GM12878 (cell line): Measurements from ENCODE around the gene CARHSP1. TPM values are rescaled to one million over a fixed set of nuclear protein-coding genes. Genes with fewer than 3 reads are reported as not detected.

Experiments
- BCL3 ChIP-seq: IDR thresholded peaks from 2 replicates; pipeline ENCODE4 v1.6.1; 2011; ENCODE audit warnings: borderline replicate concordance, low read depth, mild to moderate bottlenecking, moderate library complexity, low read length; ENCODE audit not compliant: insufficient read depth, poor library complexity, severe bottlenecking
- CBFB ChIP-seq: IDR thresholded peaks from 2 replicates; pipeline ENCODE4 v1.6.1; 2016; ENCODE audit warnings: antibody characterized with exemption, low read depth
- CBX5 ChIP-seq: sonication (generic); IDR thresholded peaks from 2 replicates; pipeline ENCODE4 v1.6.1; 2016; ENCODE audit warnings: low read depth, moderate library complexity, mild to moderate bottlenecking, inconsistent platforms
- CEBPB ChIP-seq, 2 experiments: fragments of 150-350 bp in 1 of 2; IDR thresholded peaks; 2 replicates each; pipeline ENCODE4 v1.6.1; 2012 to 2014; ENCODE audit warnings: low read depth in 2 of 2, low read length in 2 of 2, borderline replicate concordance in 1 of 2, inconsistent platforms in 1 of 2
- CHD2 ChIP-seq: IDR thresholded peaks from 2 replicates; pipeline ENCODE4 v1.6.1; 2011; ENCODE audit warnings: low read depth, low read length, improper control_type of control experiment, borderline replicate concordance
- GATAD2B ChIP-seq: fragments of 450-650 bp; conservative IDR thresholded peaks from 2 replicates; pipeline ENCODE4 v1.6.1; 2017; ENCODE audit warnings: low read depth, mild to moderate bottlenecking, moderate library complexity
- HDAC2 ChIP-seq: fragments of 200-600 bp; sonication (generic); IDR thresholded peaks from 2 replicates; pipeline ENCODE4 v1.6.1; 2017
- IKZF1 ChIP-seq: fragments of 450-650 bp; conservative IDR thresholded peaks from 2 replicates; pipeline ENCODE4 v1.6.1; 2017; ENCODE audit warnings: antibody characterized with exemption, mild to moderate bottlenecking
- JUND ChIP-seq: IDR thresholded peaks from 2 replicates; pipeline ENCODE4 v1.6.1; 2012; ENCODE audit warnings: low read depth, mild to moderate bottlenecking, low read length, improper control_type of control experiment, moderate library complexity
- KDM1A ChIP-seq: fragments of 200-600 bp; sonication (generic); IDR thresholded peaks from 2 replicates; pipeline ENCODE4 v1.6.1; 2016; ENCODE audit warnings: borderline replicate concordance
- MTA2 ChIP-seq: fragments of 450-650 bp; IDR thresholded peaks from 2 replicates; pipeline ENCODE4 v1.6.1; 2016; ENCODE audit warnings: low read depth, mild to moderate bottlenecking, moderate library complexity
- NBN ChIP-seq: fragments of 450-650 bp; IDR thresholded peaks from 2 replicates; pipeline ENCODE4 v1.6.1; 2016
- NFXL1 ChIP-seq: fragments of 450-650 bp; IDR thresholded peaks from 2 replicates; pipeline ENCODE4 v1.6.1; 2017; ENCODE audit warnings: antibody characterized with exemption, mild to moderate bottlenecking, borderline replicate concordance
- PAX5 ChIP-seq: IDR thresholded peaks from 2 replicates; pipeline ENCODE4 v1.6.1; 2011; ENCODE audit warnings: low read depth, low read length, borderline replicate concordance
- PML ChIP-seq: IDR thresholded peaks from 2 replicates; pipeline ENCODE4 v1.6.1; 2012; ENCODE audit warnings: low read length, inconsistent platforms
- SIN3A ChIP-seq: IDR thresholded peaks from 2 replicates; pipeline ENCODE4 v1.6.1; 2012; ENCODE audit warnings: low read depth, low read length, improper control_type of control experiment
- SMARCA5 ChIP-seq: fragments of 450-650 bp; IDR thresholded peaks from 2 replicates; pipeline ENCODE4 v1.6.1; 2017; ENCODE audit warnings: mild to moderate bottlenecking
- STAT1 ChIP-seq: fragments of 450-650 bp; conservative IDR thresholded peaks from 2 replicates; pipeline ENCODE4 v1.6.1; 2014; ENCODE audit warnings: antibody characterized with exemption, mild to moderate bottlenecking
- TAF1 ChIP-seq: IDR thresholded peaks from 2 replicates; pipeline ENCODE4 v1.6.1; 2011; ENCODE audit warnings: mild to moderate bottlenecking, low read depth, low read length, borderline replicate concordance
- TCF12 ChIP-seq: IDR thresholded peaks from 2 replicates; pipeline ENCODE4 v1.6.1; 2011; ENCODE audit warnings: low read depth, mild to moderate bottlenecking, low read length
- TCF3 ChIP-seq: IDR thresholded peaks from 2 replicates; pipeline ENCODE4 v1.6.1; 2012; ENCODE audit warnings: low read depth, mild to moderate bottlenecking, low read length, borderline replicate concordance; ENCODE audit not compliant: insufficient read depth
- USF1 ChIP-seq: IDR thresholded peaks from 2 replicates; pipeline ENCODE4 v1.6.1; 2011; ENCODE audit warnings: borderline replicate concordance, low read depth, mild to moderate bottlenecking, moderate library complexity, mixed read lengths, low read length; ENCODE audit not compliant: insufficient read depth; ENCODE audit errors: extremely low read length
- ZSCAN29 ChIP-seq: fragments of 450-650 bp; IDR thresholded peaks from 2 replicates; pipeline ENCODE4 v1.6.1; 2017; ENCODE audit warnings: mild to moderate bottlenecking, moderate library complexity
- polyA plus RNA-seq, 11 experiments: library from polyadenylated mRNA; depleted of rRNA in 4 of 11; unstranded in 6 of 11; stranded (reverse) in 5 of 11; fragments of >200 nt; fragmentation: Nextera tagmentation in 4 of 11; fragmentation: Illumina TruSeq in 1 of 11; extraction: Ambion mirVana in 4 of 11; extraction: Trizol in 1 of 11; gene quantifications; 1 replicate in 1 of 11; 2 replicates in 10 of 11; pipeline versions ENCODE4 v1.2.1 to v1.2.3, GENCODE V29; 2011 to 2016; ENCODE audit warnings: inconsistent platforms in 2 of 11, missing spikeins in 2 of 11, low read depth in 1 of 11
- total RNA-seq, 4 experiments: library from RNA; depleted of rRNA in 3 of 4; stranded (reverse); fragments of >200 nt in 3 of 4; fragmentation: Illumina TruSeq in 1 of 4; extraction: Trizol in 1 of 4; gene quantifications; 2 replicates each; pipeline versions ENCODE4 v1.2.1 to v1.2.3, GENCODE V29; 2013 to 2021
- TF ChIP-seq, protein P1 (sequence below): fragments of 450-650 bp; IDR thresholded peaks from 2 replicates; pipeline ENCODE4 v1.6.1; 2017; ENCODE audit warnings: low read depth, mild to moderate bottlenecking, moderate library complexity
- TF ChIP-seq, protein P2 (sequence below): IDR thresholded peaks from 2 replicates; pipeline ENCODE4 v1.6.1; 2011; ENCODE audit warnings: low read depth, mild to moderate bottlenecking, low read length, moderate library complexity, borderline replicate concordance; ENCODE audit errors: extremely low read depth

Gene CARHSP1
- total and polyA plus RNA-seq, 10 of the 15 experiments (the other 5 are each of a cell fraction or from before 2014, with no cell fraction given): 5.5 to 112 (median 67.0) TPM

GRCh38 chr16:8868416-8869211 lies at the start of gene CARHSP1 (continued):
- TF ChIP-seq JUND (no peak), SIN3A (peak; percentile 82; the same call in 1 of the 2 replicates), STAT1 (no peak), ZSCAN29 (no peak), CBFB (peak; percentile 18; the same call in 1 of the 2 replicates), PML (peak; percentile 52; the same call in 1 of the 2 replicates), CHD2 (no peak), PAX5 (peak; percentile 51; the same call in 1 of the 2 replicates), TCF3 (peak; percentile 95), NFXL1 (no peak), TAF1 (peak; percentile 93), CEBPB (IDR thresholded peaks at IDR 0.05; ENCODE audit: borderline replicate concordance in 1 of 2, low read depth in 2 of 2, low read length in 2 of 2) (no peak), KDM1A (no peak), BCL3 (no peak), NBN (no peak; the same call in 1 of the 2 replicates), IKZF1 (peak; percentile 59), MTA2 (no peak), GATAD2B (peak; percentile 42), TCF12 (peak; percentile 82), HDAC2 (no peak), USF1 (no peak), CBX5 (no peak), SMARCA5 (peak; percentile 73; the same call in 1 of the 2 replicates)
- TF ChIP-seq, protein P1, sequence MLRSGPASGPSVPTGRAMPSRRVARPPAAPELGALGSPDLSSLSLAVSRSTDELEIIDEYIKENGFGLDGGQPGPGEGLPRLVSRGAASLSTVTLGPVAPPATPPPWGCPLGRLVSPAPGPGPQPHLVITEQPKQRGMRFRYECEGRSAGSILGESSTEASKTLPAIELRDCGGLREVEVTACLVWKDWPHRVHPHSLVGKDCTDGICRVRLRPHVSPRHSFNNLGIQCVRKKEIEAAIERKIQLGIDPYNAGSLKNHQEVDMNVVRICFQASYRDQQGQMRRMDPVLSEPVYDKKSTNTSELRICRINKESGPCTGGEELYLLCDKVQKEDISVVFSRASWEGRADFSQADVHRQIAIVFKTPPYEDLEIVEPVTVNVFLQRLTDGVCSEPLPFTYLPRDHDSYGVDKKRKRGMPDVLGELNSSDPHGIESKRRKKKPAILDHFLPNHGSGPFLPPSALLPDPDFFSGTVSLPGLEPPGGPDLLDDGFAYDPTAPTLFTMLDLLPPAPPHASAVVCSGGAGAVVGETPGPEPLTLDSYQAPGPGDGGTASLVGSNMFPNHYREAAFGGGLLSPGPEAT: no peak
- TF ChIP-seq, protein P2, sequence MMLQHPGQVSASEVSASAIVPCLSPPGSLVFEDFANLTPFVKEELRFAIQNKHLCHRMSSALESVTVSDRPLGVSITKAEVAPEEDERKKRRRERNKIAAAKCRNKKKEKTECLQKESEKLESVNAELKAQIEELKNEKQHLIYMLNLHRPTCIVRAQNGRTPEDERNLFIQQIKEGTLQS: no peak
